GM19397 (cell line): ENCODE measurements around the gene APC.

Experiments used
- ATAC-seq: cut with Tn5 transposase; IDR thresholded peaks from one replicate; pipeline ENCODE4 v1.9.1; 2021; ENCODE audit warnings: mild to moderate bottlenecking, moderate library complexity; ENCODE audit not compliant: unreplicated experiment

The APC gene

DNA sequence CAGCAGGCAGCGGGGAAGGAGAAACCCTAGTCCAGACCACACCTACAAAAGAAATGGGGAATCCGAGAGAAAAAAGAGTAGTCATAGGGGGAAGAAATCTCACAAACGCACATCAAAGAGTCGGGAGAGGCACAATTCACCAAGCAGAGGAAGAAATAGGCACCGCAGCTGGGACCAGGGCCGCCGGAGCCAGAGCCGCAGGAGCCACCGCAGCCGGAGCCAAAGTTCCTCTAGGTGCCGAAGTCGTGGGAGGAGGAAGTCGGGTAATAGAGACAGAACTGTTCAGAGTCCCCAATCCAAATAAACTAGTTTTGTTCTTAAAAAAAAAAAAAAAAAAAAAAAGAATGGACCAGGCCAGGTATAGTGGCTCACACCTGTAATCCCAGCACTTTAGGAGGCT is 155.1 kb downstream of the APC start:
- no peak for ATAC-seq

DNA sequence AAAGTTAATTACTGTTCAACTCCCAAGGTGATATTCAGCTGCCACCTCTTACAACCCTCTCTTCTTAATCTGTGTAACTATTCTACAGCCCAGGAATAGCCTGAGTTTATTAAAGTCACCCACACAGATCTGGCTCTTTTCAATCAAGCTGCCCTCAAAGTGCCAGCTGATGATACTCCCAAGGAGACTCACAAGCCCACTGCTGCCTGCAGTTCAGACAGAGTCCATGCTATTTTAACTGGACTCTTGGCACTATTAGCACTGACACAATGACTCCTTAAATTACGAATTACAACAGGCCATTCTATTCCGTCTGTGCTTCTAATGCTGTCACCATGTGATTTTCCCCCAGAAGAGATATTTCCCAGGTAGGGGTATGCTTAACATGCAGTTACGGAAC is 158.0 kb downstream of the APC start:
- ATAC-seq = no peak
